GM10266 (cell line): Measurements from ENCODE around the gene CEMIP2.

Source experiments
- DNase-seq: peaks from one replicate; pipeline ENCODE4 v3.0.0; 2012; ENCODE audit errors: extremely low spot score
- CTCF ChIP-seq: IDR thresholded peaks from 2 replicates; pipeline ENCODE4 v1.5.1; 2012; ENCODE audit warnings: mild to moderate bottlenecking, low read depth; ENCODE audit not compliant: control insufficient read depth, insufficient read depth; ENCODE audit errors: missing control alignments

The CEMIP2 gene

GRCh38 chr9:71687676-71688075 is 80.6 kb downstream of the CEMIP2 start:
- TF ChIP-seq CTCF = no peak
- DNase-seq = no peak

GRCh38 chr9:71685988-71686387 is 82.3 kb downstream of the CEMIP2 start:
- TF ChIP-seq CTCF = no peak
- no peak for DNase-seq

GRCh38 chr9:71685394-71685793 is 82.9 kb downstream of the CEMIP2 start:
- no peak for DNase-seq

GRCh38 chr9:71684566-71684965 is 83.7 kb downstream of the CEMIP2 start:
- TF ChIP-seq CTCF = no peak
- no peak for DNase-seq

More at GRCh38 chr9:71685394-71685793, 82.9 kb downstream of the CEMIP2 start:
- TF ChIP-seq CTCF = no peak

- no peak for DNase-seq
- no peak for TF ChIP-seq CTCF
Observed at GRCh38 chr9:71683598-71684235, 84.6 kb downstream of the CEMIP2 start.

- no peak for DNase-seq
- TF ChIP-seq CTCF = no peak
Observed at GRCh38 chr9:71681708-71682272, 86.5 kb downstream of the CEMIP2 start.

GRCh38 chr9:71681104-71681707 is 87.1 kb downstream of the CEMIP2 start:
- TF ChIP-seq CTCF = no peak

More at GRCh38 chr9:71681104-71681707, 87.1 kb downstream of the CEMIP2 start:
- DNase-seq = no peak
